H9 (cell line): ENCODE measurements around the gene DENND1A. TPM values are rescaled to one million over a fixed set of nuclear protein-coding genes. Genes with fewer than 3 reads are reported as not detected.

Experiments used
- DNase-seq: peaks from one replicate; pipeline ENCODE4 v3.0.0-alpha.2; 2017
- H2AFZ ChIP-seq: one replicate; pipeline ENCODE4 v1.6.1; 2013; ENCODE audit warnings: mild to moderate bottlenecking, low read length, control low read depth, moderate library complexity
- H2AK5ac ChIP-seq: 2 replicates; pipeline ENCODE4 v1.6.1; 2013; ENCODE audit warnings: low read length, control low read depth, mixed read lengths; ENCODE audit not compliant: insufficient read length
- H2BK120ac ChIP-seq: one replicate; pipeline ENCODE4 v1.6.1; 2013; ENCODE audit warnings: low read depth, mild to moderate bottlenecking, low read length, control low read depth, inconsistent platforms; ENCODE audit not compliant: poor library complexity, severe bottlenecking
- H2BK12ac ChIP-seq: 2 replicates; pipeline ENCODE4 v1.6.1; 2013; ENCODE audit warnings: low read length, control low read depth, mixed read lengths, low read depth; ENCODE audit not compliant: insufficient read length
- H2BK15ac ChIP-seq: 2 replicates; pipeline ENCODE4 v1.6.1; 2013; ENCODE audit warnings: low read depth, low read length, control low read depth
- H2BK20ac ChIP-seq: one replicate; pipeline ENCODE4 v1.6.1; 2013; ENCODE audit warnings: low read depth, mild to moderate bottlenecking, low read length, control low read depth, inconsistent platforms; ENCODE audit not compliant: poor library complexity, severe bottlenecking
- H2BK5ac ChIP-seq: 2 replicates; pipeline ENCODE4 v1.6.1; 2013; ENCODE audit warnings: low read length, control low read depth, mixed read lengths; ENCODE audit not compliant: insufficient read length
- H3K14ac ChIP-seq: 2 replicates; pipeline ENCODE4 v1.6.1; 2013; ENCODE audit warnings: low read length, control low read depth; ENCODE audit not compliant: insufficient read depth
- H3K18ac ChIP-seq: 2 replicates; pipeline ENCODE4 v1.6.1; 2013; ENCODE audit warnings: low read depth, mild to moderate bottlenecking, mixed read lengths, low read length, control low read depth; ENCODE audit not compliant: insufficient read length
- H3K23ac ChIP-seq: 2 replicates; pipeline ENCODE4 v1.6.1; 2013; ENCODE audit warnings: low read length, control low read depth, mixed read lengths, low read depth; ENCODE audit not compliant: insufficient read length
- H3K23me2 ChIP-seq: 2 replicates; pipeline ENCODE4 v1.6.1; 2013; ENCODE audit warnings: low read depth, mild to moderate bottlenecking, mixed read lengths, low read length, control low read depth; ENCODE audit not compliant: insufficient read length, poor library complexity, severe bottlenecking
- H3K27ac ChIP-seq: 2 replicates; pipeline ENCODE4 v1.5.1; 2013; ENCODE audit warnings: low read length, control low read depth, mixed read lengths, low read depth; ENCODE audit not compliant: insufficient read length
- H3K27me3 ChIP-seq: 2 replicates; pipeline ENCODE4 v1.6.1; 2013; ENCODE audit warnings: low read length, control low read depth, inconsistent platforms; ENCODE audit not compliant: insufficient read depth
- H3K4ac ChIP-seq: 2 replicates; pipeline ENCODE4 v1.6.1; 2013; ENCODE audit warnings: low read depth, mild to moderate bottlenecking, control low read depth, inconsistent platforms, low read length, moderate library complexity
- H3K4me1 ChIP-seq: 2 replicates; pipeline ENCODE4 v1.6.1; 2013; ENCODE audit warnings: low read length, control low read depth, inconsistent platforms; ENCODE audit not compliant: insufficient read depth
- H3K4me2 ChIP-seq: 2 replicates; pipeline ENCODE4 v1.6.1; 2013; ENCODE audit warnings: low read length, control low read depth, mixed read lengths; ENCODE audit not compliant: insufficient read length, insufficient read depth
- H3K56ac ChIP-seq: 2 replicates; pipeline ENCODE4 v1.6.1; 2013; ENCODE audit warnings: low read depth, mild to moderate bottlenecking, mixed read lengths, low read length, control low read depth; ENCODE audit not compliant: insufficient read length
- H3K79me1 ChIP-seq: 2 replicates; pipeline ENCODE4 v1.6.1; 2013; ENCODE audit warnings: low read depth, mild to moderate bottlenecking, moderate library complexity, low read length, control low read depth, inconsistent platforms; ENCODE audit not compliant: insufficient read depth, poor library complexity, severe bottlenecking
- H3K79me2 ChIP-seq: 2 replicates; pipeline ENCODE4 v1.6.1; 2013; ENCODE audit warnings: low read length, control low read depth, inconsistent platforms; ENCODE audit not compliant: insufficient read depth
- H3K9ac ChIP-seq: 2 replicates; pipeline ENCODE4 v1.6.1; 2013; ENCODE audit warnings: low read length, control low read depth, mixed read lengths; ENCODE audit not compliant: insufficient read length; ENCODE audit errors: extremely low read depth
- H3K9me3 ChIP-seq: one replicate; pipeline ENCODE4 v1.6.1; 2013; ENCODE audit warnings: low read depth, low read length, inconsistent platforms; ENCODE audit not compliant: control insufficient read depth
- H3T11ph ChIP-seq: one replicate; pipeline ENCODE4 v1.6.1; 2013; ENCODE audit warnings: mild to moderate bottlenecking, low read length, control low read depth, inconsistent platforms
- H4K20me1 ChIP-seq: one replicate; pipeline ENCODE4 v1.6.1; 2013; ENCODE audit not compliant: control insufficient read depth, insufficient read length, insufficient read depth
- H4K5ac ChIP-seq: 2 replicates; pipeline ENCODE4 v1.6.1; 2013; ENCODE audit warnings: low read depth, mild to moderate bottlenecking, mixed read lengths, low read length, control low read depth; ENCODE audit not compliant: insufficient read length
- H4K8ac ChIP-seq: replicated peaks from 2 replicates; pipeline ENCODE4 v1.6.1; 2013; ENCODE audit warnings: low read length, control low read depth, mixed read lengths, low read depth; ENCODE audit not compliant: insufficient read length
- H4K91ac ChIP-seq: 2 replicates; pipeline ENCODE4 v1.6.1; 2013; ENCODE audit warnings: low read depth, mild to moderate bottlenecking, moderate library complexity, mixed read lengths, low read length, control low read depth; ENCODE audit not compliant: insufficient read length
- H3K27ac Mint-ChIP-seq, 3 experiments: 2 replicates in 2 of 3; 3 replicates in 1 of 3; pipeline ENCODE4 v1.8.0; 2020 to 2021; ENCODE audit warnings: mixed read lengths in 3 of 3, mild to moderate bottlenecking in 1 of 3, moderate library complexity in 1 of 3
- H3K27me3 Mint-ChIP-seq: 2 replicates; pipeline ENCODE4 v1.8.0; 2021; ENCODE audit warnings: low read depth, mild to moderate bottlenecking, moderate library complexity, mixed read lengths
- H3K36me3 Mint-ChIP-seq, 3 experiments: 2 replicates in 2 of 3; 3 replicates in 1 of 3; pipeline ENCODE4 v1.8.0; 2020 to 2021; ENCODE audit warnings: low read depth in 3 of 3, mixed read lengths in 3 of 3; ENCODE audit not compliant: insufficient read depth in 1 of 3
- H3K4me1 Mint-ChIP-seq, 2 experiments: 2 replicates each; pipeline ENCODE4 v1.8.0; 2020; ENCODE audit warnings: mixed read lengths in 2 of 2
- H3K4me3 Mint-ChIP-seq, 2 experiments: 2 replicates in 1 of 2; 3 replicates in 1 of 2; pipeline ENCODE4 v1.8.0; 2020 to 2021; ENCODE audit warnings: mild to moderate bottlenecking in 2 of 2, mixed read lengths in 2 of 2, moderate library complexity in 1 of 2
- H3K9me3 Mint-ChIP-seq, 2 experiments: 2 replicates in 1 of 2; 3 replicates in 1 of 2; pipeline ENCODE4 v1.8.0; 2020; ENCODE audit warnings: mild to moderate bottlenecking in 2 of 2, mixed read lengths in 2 of 2, moderate library complexity in 1 of 2
- CTCF ChIP-seq: fragments of 200-600 bp; sonication (generic); conservative IDR thresholded peaks from 3 replicates; pipeline ENCODE4 v1.8.0; 2021; ENCODE audit warnings: antibody characterized with exemption, mild to moderate bottlenecking
- WGBS: extraction: QIAGEN DNeasy Blood & Tissue Kit; methylation state at CpG from one replicate; pipeline ENCODE4 v1.1.7; 2013; ENCODE audit warnings: missing lambda C conversion rate, low lambda C conversion rate, mixed read lengths; ENCODE audit not compliant: insufficient read length; ENCODE audit errors: extremely low coverage; 5-methylcytosine and 5-hydroxymethylcytosine counted together
- total RNA-seq: library from RNA; stranded (reverse); gene quantifications from 2 replicates; pipeline ENCODE4 v1.2.1, GENCODE V29; 2021

DENND1A gene
- total RNA-seq, 1 experiment from 2014 or later = 20.4 TPM

GRCh38 chr9:123337971-123338370 is 592.0 kb downstream of the DENND1A start:
- H4K20me1 ChIP-seq = no peaks in the 10 kb centered on the region
- H3K23me2 ChIP-seq = no peaks in the 10 kb centered on the region
- no peak overlapping the region for H2BK15ac ChIP-seq
- Mint-ChIP-seq H3K4me3 (no peak overlapping the region), H3K4me1 (peaks cover 23 to 34% of the 10 kb centered on the region in 2 experiments), H3K36me3 (no peaks in the 10 kb centered on the region), H3K9me3 (no peaks in the 10 kb centered on the region), H3K27me3 (no peaks in the 10 kb centered on the region; the same call in 1 of the 2 replicates), H3K27ac (no peak overlapping the region; a peak in 1 of 7 replicates)
- no peak overlapping the region for H2BK20ac ChIP-seq
- no peak overlapping the region for H4K8ac ChIP-seq
- no peak overlapping the region for H3K27ac ChIP-seq
- no peak overlapping the region for H3K4me2 ChIP-seq
- H3T11ph ChIP-seq = no peak overlapping the region
- WGBS = no CpG with 5 or more reads among the region's 4 CpGs
- no peak overlapping the region for H4K5ac ChIP-seq
- H2BK5ac ChIP-seq = no peak overlapping the region
- no peak overlapping the region for H3K56ac ChIP-seq
- no peak overlapping the region for H2AFZ ChIP-seq
- no peak for DNase-seq
- H3K9me3 ChIP-seq = no peaks in the 10 kb centered on the region
- H3K79me2 ChIP-seq = no peaks in the 10 kb centered on the region
- H2BK12ac ChIP-seq = no peak overlapping the region
- TF ChIP-seq CTCF = no peak
- peaks cover 2% of the 10 kb centered on the region; the same call in 1 of the 2 replicates for H3K4me1 ChIP-seq
- no peak overlapping the region for H3K9ac ChIP-seq
- no peak overlapping the region for H3K18ac ChIP-seq
- no peak overlapping the region for H2AK5ac ChIP-seq
- no peaks in the 10 kb centered on the region for H3K27me3 ChIP-seq
- no peaks in the 10 kb centered on the region for H3K79me1 ChIP-seq
- no peak overlapping the region for H3K23ac ChIP-seq
- H3K14ac ChIP-seq = no peak overlapping the region
- H3K4ac ChIP-seq = no peak overlapping the region
- no peak overlapping the region for H4K91ac ChIP-seq
- H2BK120ac ChIP-seq = no peak overlapping the region
